Measurements from ENCODE around the gene ZNF569.
A peak's percentile ranks its signal among the peaks of the same experiment; 100 is the strongest.
"Not testable (repeated sequence)": the region's sequence is repeated elsewhere in the genome, so short reads cannot be mapped to it uniquely, and the experiment has no call there.

The ZNF569 gene

GRCh38 chr19:37391399-37391798, 75.8 kb downstream of the ZNF569 start:
- DNase-seq: not testable (repeated sequence)

DNA sequence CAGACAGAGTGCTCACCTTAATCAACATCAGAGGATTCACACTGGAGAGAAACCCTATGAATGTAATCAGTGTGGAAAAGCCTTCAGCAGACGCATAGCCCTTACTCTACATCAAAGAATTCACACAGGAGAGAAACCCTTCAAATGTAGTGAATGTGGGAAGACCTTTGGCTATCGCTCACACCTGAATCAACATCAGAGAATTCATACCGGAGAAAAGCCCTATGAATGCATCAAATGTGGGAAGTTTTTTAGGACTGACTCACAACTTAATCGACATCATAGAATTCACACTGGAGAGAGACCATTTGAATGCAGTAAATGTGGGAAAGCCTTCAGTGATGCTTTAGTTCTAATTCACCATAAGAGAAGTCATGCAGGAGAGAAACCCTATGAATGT, 78.0 kb downstream of the ZNF569 start:
- no peak for DNase-seq

- DNase-seq: peak; percentile 94
Measured at GRCh38 chr19:37370880-37371661, 96.2 kb downstream of the ZNF569 start, which contains the start of gene ZNF527. TSS of gene ZNF527 (plus strand) at chr19:37371099. CDS start at chr19:37374199, 3,100 bp downstream.

GRCh38 chr19:37370386-37370879, 96.8 kb downstream of the ZNF569 start:
- DNase-seq: not testable (repeated sequence)

DNA sequence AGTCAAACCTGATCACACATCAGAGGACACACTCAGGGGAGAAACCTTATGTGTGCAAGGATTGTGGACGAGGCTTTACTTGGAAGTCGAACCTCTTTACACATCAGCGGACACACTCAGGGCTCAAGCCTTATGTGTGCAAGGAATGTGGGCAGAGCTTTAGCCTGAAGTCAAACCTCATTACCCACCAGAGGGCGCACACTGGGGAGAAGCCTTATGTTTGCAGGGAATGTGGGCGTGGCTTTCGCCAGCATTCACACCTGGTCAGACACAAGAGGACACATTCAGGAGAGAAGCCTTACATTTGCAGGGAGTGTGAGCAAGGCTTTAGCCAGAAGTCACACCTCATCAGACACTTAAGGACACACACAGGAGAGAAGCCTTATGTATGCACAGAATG, 104.5 kb downstream of the ZNF569 start:
- no peak for DNase-seq

- no peak for DNase-seq
Measured at GRCh38 chr19:37361994-37362393, 105.2 kb downstream of the ZNF569 start.

Measured in activated T-cell treated with anti-CD3 and anti-CD28 coated beads for 4 hours (primary cell).